Measurements from ENCODE around the gene NR2F1.

Gene NR2F1

DNA sequence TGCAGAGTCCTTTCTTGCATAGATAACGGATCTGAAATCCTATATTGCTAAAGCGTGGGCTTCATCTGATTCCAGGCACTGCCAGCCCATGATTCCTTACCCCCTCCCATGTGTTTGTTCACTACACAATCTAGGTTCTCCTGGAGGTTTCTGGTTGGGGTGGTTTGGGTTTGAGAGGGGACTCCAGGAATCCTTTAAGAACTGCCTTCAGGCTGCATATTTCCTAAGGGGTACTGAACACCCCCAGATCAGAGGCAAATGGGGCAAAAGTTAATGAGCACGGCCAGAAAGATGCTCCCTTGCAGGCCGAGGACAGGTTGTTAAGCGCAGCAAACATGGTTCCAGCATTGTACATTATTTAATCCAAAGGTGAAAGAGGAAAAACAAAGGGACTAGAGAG is 9.9 kb downstream of the NR2F1 start:
- no peak for TF ChIP-seq GATA3 (IDR thresholded peaks at IDR 0.05; ENCODE audit: low read depth, low read length)
- TF ChIP-seq GATA2 (IDR thresholded peaks at IDR 0.05; ENCODE audit: low read depth, low read length), result no peak

DNA sequence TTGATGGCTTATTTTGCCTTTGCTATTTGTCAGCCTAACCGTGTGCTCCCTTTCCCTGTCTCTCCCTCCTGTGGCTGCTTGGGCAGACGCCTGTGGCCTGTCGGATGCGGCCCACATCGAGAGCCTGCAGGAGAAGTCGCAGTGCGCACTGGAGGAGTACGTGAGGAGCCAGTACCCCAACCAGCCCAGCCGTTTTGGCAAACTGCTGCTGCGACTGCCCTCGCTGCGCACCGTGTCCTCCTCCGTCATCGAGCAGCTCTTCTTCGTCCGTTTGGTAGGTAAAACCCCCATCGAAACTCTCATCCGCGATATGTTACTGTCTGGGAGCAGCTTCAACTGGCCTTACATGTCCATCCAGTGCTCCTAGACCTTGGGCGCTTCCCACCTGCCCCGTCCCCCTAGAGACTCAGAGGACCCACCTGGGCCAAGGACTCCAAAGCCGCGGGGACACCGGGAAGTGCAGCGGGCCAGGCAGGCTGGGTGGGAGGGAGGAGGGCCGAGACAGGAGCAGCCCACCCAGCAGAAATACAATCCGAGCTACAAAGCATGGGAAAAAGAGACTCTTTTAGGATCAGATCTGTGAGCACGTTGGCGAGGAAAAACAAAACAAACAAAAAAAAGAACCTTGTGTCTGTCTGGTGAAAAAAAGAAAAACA is 10.6 kb downstream of the NR2F1 start:
- TF ChIP-seq GATA3 (IDR thresholded peaks at IDR 0.05; ENCODE audit: low read depth, low read length) (no peak), GATA2 (IDR thresholded peaks at IDR 0.05; ENCODE audit: low read depth, low read length) (no peak)

DNA sequence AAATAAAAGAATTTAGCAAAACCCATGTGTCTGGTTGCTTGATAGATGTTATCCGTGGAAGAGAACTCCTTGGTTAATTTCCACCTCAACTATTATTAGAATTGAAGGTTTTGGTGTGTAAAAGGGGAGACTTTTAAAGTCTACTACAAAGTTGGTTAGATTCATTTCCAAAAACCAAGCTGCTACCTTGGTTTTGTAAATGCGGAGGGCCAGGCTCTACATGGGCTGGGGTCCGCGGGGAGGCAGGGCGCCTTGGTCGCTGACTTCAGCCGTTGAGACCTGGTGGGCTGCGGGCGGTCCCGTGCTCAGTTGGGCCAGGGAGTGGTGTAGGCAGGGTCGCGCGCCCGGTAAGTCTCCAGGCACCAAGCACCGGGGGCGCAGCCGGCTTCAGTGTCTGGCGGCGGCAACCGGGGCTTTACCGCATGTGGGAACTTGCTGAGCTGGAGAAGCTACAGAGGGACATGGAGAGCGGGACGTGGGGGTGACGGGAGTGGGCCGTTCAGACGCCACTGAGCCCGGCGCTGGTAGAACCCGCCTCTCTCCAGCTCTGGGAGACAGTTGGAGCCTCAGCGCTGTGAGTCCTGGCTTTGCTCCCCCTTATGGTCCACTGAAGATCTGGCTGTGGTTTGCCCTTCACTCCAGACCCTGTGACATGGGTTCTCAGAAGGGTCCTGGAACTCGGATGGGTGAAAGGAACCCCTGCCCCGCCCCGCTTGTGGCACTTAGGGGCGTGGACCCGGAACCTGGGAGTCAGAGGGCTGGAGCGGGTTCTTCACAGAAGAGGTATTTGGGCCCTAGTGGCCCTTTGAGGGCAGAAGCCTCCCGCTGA is 11.8 kb downstream of the NR2F1 start:
- no peak for TF ChIP-seq GATA3 (IDR thresholded peaks at IDR 0.05; ENCODE audit: low read depth, low read length)
- no peak for TF ChIP-seq GATA2 (IDR thresholded peaks at IDR 0.05; ENCODE audit: low read depth, low read length)

DNA sequence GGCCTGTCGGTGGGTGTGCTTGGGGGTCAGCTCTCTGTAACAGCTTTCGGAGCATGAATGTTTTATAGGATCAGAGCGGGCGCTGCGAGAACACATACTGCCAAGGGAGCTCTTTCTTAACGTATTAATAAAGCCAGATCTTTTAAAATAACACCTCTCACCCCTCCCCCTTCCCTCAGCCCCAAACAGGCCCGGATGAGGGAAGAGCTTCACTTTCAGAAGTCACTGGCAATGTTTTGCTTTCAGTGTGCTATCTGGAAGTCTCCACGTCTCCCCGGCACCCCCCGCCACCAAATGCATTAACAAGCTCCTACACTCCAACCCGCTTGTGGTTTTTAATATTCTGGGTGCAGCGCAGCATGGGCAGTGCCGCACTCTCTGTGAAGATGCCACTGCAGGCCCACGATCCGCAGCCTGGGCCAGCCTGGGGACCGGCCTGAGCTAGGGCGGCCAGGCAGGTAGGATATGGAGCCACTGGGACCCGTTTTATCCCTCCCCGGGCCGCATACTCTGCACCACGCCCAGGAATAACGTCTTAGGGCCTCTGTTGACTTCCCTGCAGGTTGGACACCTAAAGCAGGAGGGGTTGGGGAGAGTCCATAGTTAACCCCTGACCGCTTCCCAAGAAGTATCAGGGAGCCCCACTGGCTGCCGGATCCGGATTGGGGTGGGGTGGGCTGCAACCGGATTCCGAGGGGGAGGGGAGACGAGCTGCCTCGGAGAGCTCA is 12.6 kb downstream of the NR2F1 start:
- TF ChIP-seq GATA3 (IDR thresholded peaks at IDR 0.05; ENCODE audit: low read depth, low read length) (no peak), GATA2 (IDR thresholded peaks at IDR 0.05; ENCODE audit: low read depth, low read length) (no peak)

DNA sequence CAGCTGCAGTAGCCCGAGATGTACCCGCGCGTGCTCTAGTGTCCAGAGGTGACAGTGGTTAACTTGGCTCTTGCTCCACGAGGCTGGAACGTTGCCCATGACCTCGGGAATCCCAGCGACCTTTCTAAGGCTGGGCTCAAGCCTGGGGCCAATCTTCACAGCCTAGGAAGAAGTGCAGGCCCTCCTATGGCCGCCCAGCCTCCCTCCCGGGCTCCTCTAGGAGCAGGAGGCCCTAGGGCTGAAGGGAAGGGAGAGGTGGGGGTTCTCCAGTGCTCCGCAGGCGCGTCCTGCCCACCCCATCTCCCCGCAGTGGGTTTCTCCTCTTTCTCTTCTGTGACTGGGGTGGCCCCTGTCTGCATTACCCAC is 13.3 kb downstream of the NR2F1 start:
- TF ChIP-seq GATA3 (IDR thresholded peaks at IDR 0.05; ENCODE audit: low read depth, low read length) (no peak), GATA2 (IDR thresholded peaks at IDR 0.05; ENCODE audit: low read depth, low read length) (no peak)

DNA sequence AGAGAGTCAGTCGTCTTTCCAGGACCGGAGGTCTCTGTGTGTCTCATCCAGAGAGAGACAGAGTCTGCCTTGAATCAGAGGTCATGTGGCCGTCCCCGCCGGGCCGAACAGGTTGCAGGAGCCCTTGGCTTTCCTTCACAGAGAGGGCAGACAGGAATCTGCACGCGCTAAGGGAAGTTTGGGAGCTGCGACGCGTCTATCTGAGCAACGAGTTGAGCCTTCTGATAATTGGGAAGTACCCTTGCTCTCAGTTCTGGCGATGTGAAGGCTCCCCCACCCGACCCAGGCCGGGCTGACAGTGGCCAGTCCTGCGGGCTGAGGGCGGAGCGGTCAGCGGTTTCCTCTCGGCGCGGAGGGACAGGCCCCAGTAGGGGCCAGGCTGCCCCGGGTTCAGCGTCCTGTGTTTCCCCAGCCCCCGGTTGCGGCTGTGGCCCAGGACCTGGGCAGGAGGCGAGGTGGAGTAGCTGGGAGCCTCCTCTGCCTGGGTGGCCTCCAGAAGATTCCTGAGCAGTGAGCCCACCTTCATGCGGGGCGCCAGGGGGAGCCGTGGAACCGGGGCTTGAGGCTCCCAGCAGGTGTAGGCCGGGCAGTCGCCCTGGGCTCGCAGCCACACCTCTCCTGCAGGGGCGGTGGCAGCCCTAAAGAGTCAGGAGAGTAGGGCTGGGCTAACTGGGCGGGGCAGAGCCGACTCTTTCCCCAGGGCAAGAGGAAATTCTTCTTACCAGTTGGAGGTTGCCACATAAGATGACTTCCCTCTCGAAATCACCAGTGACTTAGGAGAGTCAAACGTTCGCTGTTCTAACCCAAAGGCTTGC is 13.9 kb downstream of the NR2F1 start:
- TF ChIP-seq GATA2 (IDR thresholded peaks at IDR 0.05; ENCODE audit: low read depth, low read length) (no peak), GATA3 (IDR thresholded peaks at IDR 0.05; ENCODE audit: low read depth, low read length) (no peak)

DNA sequence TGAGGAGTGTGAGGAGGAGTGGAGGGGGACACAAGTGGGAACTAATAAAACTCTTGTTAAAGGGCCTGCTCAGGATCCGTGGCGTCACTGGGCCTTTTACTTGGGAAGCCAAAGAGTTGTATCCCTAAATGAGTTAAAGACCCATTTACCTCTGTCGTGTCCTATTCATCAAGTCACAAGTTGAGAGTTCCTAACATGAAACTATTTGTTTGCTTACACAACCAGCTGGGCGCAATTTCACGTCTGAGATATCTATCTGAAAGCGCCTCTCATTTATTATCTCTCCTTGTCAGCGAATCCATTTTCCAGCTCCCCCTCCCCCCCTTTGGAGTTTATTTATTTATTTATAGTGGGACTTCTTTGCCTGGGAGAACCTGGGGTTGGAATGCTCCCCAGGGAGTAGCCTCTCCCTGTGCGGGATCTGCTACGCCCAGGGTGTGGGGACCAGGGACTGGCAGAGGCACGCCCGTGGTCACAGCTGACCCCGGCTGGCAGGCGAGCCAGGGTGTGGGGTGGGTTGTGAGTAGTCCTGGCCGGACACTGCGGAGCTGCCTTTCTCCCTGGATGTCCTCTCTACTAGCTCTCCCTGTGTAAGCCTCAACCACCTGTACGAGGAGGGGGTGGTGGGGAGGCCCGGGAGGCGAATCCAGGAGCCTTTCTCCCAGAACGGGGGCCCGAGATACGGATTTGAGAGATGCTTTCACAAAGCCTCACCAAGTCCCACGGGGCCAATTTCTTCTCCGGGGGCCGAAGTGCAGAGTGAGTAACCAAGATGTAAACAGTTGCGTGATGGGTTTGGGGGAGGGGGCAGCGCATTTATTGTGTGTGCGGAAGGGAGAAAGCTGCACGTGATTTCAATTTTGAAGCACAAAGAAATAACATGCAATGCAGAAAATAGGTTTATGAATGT is 15.3 kb downstream of the NR2F1 start:
- peak; percentile 65 for TF ChIP-seq GATA2 (IDR thresholded peaks at IDR 0.05; ENCODE audit: low read depth, low read length)
- TF ChIP-seq GATA3 (IDR thresholded peaks at IDR 0.05; ENCODE audit: low read depth, low read length), result no peak

DNA sequence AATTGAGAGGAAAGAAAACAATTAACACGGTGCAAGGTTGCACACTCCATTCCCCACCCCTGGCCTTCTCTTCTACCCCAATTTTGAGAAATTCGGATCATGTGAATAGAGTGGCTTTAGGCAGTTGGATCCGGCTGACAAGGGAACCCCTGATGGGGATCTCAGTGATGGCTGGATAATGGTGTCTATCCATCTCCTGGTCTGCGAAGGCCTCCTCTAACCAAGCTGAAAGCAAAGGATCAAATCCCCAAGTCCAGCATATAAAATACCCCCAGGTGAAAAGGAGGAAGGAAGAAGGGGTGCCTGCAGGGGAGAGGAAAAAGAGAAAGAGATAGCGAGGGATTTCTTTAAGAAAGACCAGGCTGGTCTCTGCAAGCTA is 16.0 kb downstream of the NR2F1 start:
- TF ChIP-seq GATA3 (IDR thresholded peaks at IDR 0.05; ENCODE audit: low read depth, low read length) (no peak), GATA2 (IDR thresholded peaks at IDR 0.05; ENCODE audit: low read depth, low read length) (peak; percentile 13; the same call in 1 of the 2 replicates)

DNA sequence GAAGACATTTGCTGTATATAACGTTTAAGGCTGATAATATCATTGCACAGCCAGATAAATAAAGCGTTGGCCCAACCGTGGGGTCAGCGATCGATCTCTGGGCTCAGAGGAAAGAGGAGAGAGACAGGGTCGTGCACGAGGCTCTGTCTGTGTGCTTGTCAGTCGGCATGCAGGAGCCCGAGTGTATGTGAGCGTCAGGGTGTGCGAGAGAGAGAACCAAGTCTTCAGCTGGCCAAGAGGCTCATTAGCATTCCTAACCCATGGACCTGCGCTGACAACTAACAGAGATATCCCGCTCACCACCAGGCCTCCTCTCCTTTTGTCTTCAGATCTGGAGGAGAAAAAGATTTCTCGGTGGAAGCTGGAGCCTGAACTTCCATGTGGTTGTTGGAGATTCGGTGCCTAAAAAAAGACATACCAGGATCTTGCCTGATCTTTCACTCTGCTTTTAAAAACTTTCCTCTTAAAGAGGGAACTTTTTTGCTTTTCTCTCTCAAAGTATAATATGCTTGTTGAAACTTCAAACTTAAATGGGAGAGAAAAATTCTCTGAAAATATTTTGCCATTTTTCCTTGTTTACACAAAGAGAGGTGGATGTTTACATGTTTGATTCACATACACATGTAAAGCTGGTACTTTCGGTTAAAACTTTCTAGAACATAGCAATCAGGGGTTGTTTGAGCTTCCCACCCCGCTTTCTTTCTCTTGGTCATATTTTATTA is 16.5 kb downstream of the NR2F1 start:
- TF ChIP-seq GATA2 (IDR thresholded peaks at IDR 0.05; ENCODE audit: low read depth, low read length) (no peak), GATA3 (IDR thresholded peaks at IDR 0.05; ENCODE audit: low read depth, low read length) (no peak)

DNA sequence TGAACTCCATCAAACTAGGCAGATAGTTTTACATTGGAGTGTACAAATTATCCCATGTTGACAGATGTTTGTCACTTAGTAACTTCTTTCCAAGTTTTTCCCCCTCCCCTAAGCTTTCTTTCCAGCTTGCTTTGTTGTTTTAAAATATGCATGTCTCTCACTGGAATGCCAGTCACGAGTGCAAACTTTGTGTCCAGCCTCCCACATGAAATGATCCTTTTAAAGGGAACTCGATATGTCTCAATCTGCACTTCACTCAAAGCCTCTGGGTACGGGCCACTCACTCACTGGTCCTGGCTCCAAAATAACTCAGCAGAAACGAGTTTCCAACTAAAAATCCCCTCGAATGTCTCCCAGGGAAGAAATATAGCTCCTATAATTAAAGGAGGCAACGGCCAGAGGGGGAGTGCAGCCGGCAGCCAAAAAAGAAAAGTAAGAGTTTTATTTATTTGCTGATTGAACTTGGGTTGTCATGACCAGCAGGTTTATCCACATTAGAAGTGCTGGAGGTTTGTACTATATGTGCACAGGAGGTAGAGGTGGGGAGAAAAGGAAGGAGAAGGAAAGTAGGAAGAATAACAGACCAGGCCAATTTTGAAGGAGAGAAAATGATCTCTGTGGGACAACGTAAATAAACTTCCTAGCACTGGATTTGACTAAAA is 17.5 kb downstream of the NR2F1 start:
- TF ChIP-seq GATA3 (IDR thresholded peaks at IDR 0.05; ENCODE audit: low read depth, low read length), result no peak
- TF ChIP-seq GATA2 (IDR thresholded peaks at IDR 0.05; ENCODE audit: low read depth, low read length), result no peak

DNA sequence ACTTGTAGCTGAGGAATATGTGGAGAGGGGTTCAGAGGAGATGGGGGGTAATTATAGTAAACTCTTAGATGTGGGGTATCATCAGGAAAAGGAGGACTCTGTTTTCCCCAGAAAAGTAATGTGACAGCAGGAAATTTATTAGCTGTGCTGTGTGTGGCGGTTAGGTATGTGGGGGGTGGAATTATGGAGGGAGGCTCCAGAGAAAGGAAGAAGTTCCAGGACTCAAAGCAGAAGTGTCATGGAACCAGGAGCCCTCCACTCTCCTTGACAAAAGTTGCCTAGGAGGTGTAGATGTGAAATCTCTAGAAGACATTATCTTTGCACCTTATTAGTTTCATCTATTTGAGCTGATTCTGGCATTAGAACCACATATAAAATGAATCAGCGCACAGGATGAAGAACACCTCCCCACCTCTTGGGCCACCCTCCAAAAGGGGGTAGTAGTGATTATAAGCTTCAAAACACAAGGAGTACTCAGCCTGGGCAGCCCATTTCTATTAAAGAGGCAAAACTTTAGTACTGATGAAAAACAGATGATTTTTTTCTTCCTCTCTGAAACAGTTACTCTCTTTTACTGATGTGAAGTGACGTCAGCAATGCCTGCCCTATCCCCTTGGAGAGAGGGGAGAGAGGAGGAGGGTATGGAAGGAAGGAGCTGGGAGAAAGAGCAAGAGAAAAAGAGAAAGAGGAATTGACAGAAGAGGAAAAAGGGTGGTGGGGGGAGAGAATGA is 18.2 kb downstream of the NR2F1 start:
- TF ChIP-seq GATA2 (IDR thresholded peaks at IDR 0.05; ENCODE audit: low read depth, low read length) (no peak), GATA3 (IDR thresholded peaks at IDR 0.05; ENCODE audit: low read depth, low read length) (no peak)

Measured in SH-SY5Y (cell line).